GM21367 (cell line): ENCODE measurements around the gene PGBD5.

Experiments used
- ATAC-seq: cut with Tn5 transposase; IDR thresholded peaks from one replicate; pipeline ENCODE4 v1.9.1; 2021; ENCODE audit not compliant: unreplicated experiment

PGBD5 gene

DNA sequence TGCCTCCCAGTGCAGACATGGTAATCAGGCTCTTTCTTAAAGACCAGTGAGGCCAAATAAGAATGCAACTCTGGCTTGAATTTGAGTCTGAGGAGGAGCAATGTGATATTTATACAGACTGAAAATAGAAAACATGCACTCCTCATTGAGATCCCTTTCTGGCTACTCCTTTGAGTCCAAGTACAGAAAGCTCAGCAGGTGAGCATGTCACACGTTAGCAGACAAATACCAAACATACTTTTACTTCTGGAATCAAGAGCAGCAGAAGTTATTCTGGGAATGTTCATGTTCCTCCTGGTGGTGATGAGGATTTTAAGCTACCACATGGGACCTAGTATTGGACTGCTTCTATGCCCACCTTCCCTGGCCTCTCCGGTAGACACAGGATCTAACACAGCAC lies 48.3 kb downstream of the PGBD5 start:
- no peak for ATAC-seq

DNA sequence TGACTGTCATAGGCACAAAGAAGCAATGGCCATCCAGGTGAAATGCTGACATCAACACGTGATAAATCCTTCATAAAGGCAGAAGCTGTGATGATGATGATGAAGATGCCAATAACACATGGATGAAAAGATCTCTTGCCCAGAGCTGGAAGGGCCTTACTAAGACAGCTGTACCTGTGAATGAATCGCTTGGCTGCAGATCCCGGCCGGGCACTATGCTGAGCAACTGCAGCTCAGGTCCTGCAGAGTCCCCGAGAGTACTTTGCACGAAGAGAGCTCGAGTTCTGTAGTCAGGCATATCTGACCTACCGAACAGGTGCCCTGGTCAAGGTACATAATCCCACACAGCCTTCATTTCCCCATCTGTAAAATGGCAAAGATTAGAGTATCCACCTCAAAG lies 48.8 kb downstream of the PGBD5 start:
- no peak for ATAC-seq

DNA sequence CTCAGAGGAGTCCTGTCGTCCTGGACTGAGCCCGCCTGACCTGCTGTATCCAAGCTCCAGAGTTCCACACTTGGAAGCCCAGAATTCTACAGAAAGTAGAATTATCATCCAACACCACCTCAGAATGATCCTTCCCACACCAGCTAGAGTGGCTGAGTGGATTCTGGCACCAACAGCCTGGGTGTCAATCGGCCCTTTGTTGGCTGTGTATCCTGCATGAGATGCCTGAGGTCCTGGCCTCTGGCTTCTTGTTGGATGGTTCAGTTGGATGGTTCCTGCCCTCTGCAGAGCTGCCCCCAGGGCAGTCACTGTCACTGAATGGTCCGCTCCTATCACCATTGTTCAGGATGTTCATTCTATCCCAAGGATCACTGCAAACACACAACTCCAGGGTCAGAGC lies 49.8 kb downstream of the PGBD5 start:
- ATAC-seq = no peak

DNA sequence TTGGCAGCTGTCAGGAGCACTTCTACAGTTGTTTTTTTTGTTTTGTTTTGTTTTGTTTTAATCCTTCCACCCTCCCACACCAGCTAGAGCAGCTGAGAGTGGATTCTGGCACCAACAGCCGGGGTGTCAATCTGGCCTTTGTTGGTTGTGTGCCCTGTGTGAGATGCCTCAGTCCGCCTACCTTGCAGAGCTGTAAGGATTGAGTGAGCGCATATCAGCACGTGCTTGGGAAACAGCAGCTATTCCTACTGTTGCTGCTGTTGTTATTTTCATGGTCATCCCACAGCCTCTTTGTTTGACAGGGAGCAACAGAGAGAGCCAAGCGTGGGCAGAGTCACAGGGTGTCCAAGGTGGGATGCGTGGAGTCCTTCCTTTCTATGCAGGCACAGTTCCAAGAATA lies 50.4 kb downstream of the PGBD5 start:
- ATAC-seq = no peak

DNA sequence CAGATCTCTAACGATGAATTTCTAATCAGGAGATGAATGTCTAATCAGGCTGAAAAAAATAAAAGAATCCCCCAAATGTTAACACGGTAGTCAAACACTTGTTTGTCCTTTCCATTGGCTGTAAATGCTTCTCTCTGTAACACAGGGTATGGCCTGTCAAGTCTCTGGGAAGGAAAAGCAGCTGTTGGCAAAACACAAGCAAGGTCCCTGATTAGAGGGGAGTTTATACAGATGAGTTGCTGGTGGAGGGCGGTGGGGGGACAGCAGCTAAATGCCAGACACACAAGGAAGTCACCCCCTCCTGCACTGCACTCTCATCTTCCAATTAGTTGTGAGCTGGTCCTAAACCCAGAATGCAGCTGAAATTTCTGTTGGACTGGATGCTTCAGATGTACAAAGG lies 51.0 kb downstream of the PGBD5 start:
- no peak for ATAC-seq

DNA sequence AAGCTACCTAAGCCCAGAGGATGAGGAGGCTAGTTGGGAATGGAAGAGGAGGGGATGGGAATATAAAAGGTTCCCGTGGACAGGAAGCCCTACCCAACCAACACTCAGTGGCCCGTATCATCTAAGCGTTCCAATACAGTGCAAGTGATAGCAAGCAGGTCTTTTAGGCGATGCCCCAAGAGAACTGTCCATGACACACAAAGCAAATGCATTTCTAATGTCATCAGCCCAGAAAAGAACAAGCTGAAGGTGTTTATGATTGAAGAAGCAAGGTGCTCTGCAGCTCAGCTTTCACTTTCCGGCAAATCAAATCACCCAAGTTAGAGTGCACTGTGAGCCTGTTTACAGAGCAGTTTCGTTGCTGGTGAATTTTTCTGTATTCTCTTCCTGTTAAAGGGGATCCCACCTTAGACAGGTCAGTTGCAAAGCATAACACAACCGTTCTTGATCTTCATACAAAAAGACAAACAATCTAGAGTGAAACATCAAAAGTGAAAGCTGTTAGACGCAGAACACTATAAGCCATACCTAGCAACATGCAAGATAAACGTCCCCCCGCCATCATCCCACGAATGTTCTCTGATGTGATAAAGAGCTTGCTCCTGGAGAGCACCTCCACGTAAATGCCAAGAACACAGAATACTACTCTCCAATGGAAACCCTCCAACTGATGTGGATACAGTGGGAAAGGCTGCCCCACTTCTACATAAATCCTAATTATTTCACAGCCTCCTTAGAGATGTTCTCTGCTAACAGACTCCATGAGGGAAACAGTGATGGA lies 54.0 kb downstream of the PGBD5 start:
- ATAC-seq = no peak

DNA sequence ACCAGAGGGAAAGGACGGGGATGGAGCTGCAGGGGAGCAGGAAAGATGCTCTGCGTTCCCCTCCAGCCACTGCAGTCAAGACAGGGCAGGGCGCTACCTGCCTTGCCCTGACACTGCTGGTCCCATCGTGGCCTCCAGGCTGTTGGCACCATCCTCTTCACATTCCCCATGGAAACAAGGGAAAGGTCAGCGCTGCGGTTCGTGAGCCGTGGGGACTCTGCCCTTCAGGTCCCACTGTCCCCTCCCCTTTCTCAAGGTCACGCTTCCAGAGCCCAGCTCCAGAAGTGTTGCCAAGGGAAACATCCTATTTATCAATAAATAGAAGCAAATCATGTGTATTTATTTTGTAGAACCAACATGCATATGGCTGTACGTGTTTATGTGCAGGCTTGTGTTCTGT lies 56.0 kb downstream of the PGBD5 start:
- ATAC-seq = no peak

DNA sequence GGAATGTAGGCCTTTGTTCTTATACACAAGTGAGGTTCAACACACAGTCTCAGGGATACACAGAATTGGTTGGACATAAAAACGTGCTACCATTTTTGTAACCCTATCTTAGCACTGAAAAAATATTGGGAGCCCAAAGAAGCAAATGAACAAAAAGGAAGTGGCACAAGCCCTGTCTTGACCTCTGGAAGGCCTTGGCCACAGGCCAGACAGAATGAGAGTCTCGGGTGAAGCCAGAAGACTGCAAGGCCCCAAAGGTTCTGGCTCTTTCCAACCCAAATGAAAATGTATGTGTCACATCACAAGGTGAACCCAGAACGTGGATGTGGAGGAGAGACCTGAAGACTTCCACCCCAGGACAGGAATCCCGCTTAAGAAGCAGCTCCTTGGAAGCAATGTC lies 57.3 kb downstream of the PGBD5 start:
- ATAC-seq = no peak

DNA sequence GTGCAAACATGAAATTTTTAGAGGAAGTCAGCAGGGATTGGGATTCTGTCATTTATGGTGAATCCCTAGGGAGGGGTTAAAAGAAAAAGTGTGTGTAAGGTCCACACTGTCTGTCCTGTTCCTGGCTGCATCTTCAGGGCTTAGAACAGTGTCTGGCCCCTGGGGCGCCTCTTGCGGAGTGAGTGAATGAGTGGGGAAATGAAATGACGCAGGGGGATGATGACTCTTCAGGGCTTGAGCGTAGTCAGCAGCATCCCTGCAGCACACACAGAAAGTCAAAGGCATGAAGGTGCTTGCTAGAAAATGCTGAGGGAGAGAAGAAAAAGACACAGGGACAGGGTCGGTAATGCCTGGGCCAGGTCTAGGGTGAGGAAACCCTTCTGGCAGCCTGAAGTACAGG lies 57.8 kb downstream of the PGBD5 start:
- no peak for ATAC-seq

DNA sequence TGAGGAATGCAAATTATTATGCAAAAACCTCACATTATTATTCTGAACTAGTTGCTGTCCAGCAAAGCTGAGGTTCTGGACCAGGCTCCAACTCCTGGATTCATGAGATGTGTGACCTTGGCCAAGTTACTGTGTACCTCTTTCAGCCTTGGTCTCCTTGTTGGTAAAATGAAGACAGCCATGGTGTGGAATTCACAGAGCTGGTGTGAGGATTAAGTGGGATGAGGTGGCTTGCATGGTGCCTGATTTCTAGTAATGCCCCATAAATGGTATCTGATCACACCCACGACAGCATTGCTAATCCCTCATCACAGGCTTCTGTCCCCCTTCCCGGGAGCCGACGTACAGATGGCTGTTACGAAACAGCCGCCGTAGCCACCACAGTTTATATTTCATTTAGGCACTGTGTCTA lies 59.6 kb downstream of the PGBD5 start:
- ATAC-seq = no peak

DNA sequence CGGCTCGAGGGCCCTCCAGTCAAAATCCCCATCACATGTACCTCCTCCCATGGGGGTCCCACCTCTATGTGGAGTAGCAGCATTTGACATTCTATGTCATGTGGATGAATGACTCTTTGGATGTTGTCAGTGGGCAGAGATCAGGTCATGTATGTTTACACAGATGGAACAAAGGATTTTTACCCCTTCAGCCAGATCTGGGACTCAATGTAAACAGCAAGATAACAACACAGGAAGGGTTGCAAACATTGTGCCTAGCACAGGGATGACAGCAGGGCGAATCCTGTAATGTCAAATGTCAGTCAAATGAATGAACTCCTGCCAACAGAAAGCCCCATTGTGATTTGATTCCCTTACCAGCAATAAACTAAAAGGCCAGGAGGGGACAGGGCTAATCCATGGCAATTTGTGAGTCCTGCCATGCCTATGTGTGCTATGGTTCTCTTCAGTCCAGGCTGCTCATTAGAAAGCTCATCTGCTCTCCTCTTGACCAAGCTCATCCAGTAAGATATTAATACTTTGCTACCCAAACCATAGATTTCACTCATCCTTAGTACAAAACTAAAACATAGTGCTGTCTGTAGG lies 60.3 kb downstream of the PGBD5 start:
- no peak for ATAC-seq

DNA sequence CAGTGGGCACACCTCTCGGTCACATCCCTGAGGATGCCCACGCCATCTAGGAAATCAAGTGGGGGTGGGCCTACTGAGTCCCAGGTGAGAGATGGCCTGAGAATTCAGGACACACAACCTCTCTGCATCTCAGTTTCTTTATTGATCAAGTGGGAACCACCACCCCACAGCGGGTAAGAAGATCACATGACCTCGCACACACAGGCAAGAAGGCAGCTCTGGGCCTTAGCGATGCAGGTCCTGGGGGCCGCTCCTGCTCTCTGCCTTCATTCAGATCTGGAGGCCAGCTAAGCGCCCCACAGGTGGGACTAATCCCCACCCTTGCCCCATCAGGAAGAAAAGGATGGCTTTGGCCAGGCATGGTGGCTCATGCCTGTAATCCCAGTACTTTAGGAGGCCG lies 63.2 kb downstream of the PGBD5 start:
- ATAC-seq = no peak

DNA sequence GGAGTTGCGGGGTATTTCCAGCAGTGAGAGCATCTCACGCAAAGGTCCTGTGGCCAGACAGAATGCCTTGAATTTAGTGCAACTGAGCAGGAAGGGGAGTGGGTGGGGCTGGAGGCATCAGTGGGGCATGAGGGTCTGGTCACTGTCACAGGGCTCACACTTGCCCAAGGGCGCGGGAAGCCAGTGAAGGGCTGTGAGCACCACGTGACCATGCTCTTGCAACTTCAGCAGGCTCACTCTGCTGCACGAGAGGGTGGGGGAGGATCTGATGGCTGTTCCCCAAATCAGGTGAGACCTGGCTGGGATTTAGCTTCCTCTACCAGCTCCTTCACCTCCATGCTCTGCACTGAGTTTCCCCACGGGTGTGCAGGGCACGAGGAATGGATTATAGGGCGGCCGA lies 64.2 kb downstream of the PGBD5 start:
- no peak for ATAC-seq

DNA sequence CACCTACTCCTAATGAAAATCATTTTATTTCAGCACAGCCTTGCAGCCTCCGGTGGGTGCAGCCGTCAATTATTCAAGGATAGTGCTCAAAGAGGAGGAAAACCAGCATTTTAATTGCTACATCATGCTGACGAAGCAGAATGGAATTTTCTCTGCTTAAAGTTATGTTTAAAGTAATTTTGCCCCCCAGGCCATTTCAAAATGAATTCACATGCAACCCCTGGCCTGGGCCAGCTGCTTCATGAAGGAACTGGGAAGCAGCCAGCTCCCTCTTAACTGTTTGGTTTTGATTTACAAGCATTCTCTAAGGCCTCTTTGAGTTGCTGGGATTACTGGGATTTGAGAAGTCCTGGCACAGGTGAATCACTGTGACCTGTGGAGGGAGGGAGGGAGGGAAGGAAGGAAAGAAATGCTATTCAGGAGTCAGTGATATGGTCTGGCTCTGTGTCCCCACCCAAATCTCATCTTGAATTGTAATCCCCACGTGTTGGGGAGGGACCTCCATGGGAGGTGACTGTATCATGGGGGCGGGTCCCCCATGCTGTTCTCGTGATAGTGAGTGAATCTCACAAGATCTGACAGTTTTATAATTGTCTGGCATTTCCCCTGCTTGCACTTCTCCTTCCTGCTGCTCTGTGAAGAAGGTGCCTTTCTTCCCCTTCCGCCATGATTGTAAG lies 66.0 kb downstream of the PGBD5 start:
- ATAC-seq = no peak

DNA sequence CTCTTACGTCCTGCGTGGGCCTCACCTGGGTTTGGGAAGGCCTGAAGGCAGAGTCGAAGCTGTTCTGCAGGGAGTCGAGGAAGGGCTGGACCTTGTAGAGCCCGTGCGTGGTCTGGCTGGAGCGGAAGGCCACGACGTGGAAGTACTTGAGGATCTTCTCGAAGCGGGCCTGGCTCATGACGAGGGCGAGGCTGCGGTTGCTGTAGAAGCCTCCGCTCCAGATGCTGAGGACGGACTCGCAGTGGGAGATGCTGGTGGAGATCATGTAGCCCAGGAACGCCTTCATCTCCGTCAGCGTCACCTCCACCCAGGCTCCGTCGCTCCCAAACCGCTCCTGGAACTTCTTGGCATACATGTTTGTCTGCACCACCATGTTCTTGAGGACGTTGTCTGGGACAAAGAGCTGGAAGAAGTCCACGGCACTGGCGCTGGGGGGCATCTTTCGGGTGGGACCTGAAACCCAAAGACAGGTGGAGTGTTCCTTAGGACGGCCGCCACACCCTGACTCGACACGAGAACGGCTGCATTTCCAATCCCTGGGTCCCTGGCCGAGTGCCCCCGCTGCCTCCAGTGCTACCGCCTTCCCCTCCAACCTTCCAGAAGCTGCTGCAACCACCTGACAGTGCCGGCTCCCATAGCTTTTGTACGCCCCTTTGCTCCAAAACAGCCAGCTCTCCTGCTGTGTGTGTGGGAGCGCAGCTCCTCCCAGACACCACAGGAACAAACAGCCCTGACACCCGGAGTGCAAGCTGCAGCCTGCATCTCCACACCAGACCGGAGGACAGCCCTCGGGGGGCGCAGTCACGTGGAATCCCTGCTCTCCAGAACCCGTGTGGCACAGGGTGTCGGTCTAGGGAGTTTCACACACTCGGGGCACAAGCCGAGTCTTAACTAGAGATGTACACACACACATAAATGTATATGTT lies 69.0 kb downstream of the PGBD5 start:
- ATAC-seq = no peak

DNA sequence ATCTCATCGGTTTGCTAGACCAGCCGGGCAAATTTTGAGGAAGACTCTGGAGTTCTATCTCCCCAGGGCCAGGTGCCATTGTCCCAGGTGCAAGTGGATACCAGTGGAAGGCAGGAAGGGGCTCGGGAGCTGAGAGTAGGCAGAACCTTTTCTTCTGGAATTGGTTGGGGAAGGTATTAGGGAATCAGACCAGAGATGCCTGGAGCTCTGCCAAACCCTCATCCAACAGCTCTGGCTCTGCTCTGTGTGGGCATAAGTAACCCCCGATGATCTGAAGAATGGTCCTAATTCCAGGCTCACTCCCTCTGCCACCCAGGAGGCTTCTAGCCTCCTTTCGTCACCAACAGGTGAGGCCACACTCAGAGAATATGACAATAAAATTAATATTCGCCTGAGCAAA lies 69.9 kb downstream of the PGBD5 start:
- no peak for ATAC-seq

DNA sequence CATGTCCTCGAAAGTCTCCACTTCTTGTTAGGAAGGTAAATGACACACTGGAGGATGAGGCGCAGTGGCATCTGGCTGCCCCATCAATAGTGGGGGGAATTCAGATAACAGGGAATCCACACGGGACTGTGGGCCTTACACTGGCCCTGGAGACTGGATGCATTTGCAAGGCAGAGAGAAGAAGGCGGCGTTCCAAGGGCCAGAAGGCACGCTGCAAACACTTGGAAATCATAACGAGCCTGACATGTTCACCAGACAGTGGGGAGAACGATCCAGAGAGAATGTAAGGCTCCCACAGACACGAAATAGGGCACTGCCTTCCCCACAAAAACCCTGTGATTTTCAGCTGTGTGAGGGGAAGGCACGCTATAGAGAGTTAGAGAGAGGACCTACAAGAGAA lies 70.5 kb downstream of the PGBD5 start:
- ATAC-seq = no peak

DNA sequence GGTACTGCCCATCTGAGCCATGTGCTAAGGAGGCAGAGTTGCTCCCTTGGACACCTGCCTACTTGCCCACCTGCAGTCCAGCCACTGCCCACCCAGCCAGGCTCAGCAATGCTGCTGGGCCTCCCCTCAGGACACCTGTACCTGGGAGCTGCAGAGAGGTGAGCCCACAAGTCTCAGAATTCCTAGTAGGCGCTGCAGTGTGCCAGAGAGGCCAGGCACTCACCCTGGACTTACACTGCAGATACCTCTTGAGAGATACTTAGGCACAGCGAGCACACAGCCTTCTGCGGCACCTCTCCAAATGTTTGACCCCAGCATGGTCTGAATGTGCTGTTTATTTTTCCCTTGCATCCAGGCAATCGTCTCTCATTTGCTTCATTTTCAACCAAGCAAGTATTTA lies 71.0 kb downstream of the PGBD5 start:
- no peak for ATAC-seq

DNA sequence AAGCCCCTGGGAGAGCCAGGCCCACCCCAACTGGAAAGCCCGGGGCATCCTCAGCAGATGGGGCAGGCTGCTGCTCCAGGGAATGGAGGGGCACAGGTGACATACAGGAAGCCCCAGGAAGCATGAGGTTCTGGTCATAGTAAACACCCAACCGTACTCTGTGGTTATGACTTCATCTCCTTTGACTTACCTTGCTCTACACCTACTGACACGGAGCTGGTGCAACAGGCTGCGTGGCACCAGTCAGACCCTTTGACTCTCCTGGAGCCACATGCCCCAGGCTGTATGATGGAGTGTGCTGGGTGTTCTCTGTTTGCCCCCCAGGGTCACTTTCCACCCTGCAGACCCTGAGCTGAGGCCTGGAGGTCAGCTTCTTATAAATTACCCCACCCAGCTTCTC lies 72.1 kb downstream of the PGBD5 start:
- ATAC-seq = no peak

DNA sequence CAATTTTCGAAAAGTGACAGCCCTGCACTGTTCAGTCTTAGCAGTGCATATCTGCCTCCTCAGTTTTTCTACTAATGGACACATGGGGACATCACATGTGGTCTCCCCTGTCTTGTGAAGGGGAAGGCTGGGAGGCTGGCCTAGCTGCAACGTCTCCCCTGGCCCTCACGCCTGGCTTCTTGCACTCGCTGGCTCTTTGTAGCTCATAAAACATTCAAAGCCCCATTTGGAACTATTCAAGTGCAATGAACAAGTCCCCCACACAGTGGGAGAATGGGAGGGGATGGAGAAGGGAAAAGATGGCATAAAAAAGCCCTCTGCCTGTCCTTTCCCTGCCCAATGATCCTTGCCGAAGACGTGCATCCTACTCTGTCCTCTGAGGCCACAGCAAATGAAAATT lies 73.6 kb downstream of the PGBD5 start:
- ATAC-seq = no peak

DNA sequence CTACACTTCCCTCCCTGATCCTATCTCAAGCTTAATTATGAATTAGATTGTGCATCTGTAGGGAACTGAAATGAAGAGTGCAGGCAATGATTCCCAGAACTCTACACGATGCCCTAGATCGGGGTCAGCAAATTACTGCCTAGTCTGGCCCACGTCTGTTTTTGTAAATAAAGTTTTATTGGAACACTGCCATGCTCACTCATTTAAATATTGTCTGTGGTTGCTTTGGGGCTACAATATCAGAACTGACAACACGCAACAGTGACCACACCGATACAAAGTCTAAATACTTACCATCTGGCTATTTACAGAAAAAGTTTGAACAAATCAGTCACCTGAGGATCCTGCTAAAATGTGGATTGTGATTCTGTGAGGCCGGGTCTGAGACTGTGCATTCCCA lies 74.1 kb downstream of the PGBD5 start:
- no peak for ATAC-seq
